Measurements from ENCODE around the gene CHRM5. TPM values are rescaled to one million over a fixed set of nuclear protein-coding genes. Genes with fewer than 3 reads are reported as not detected.

CHRM5 gene
- total RNA-seq, 2 experiments from 2014 or later: not detected

DNA sequence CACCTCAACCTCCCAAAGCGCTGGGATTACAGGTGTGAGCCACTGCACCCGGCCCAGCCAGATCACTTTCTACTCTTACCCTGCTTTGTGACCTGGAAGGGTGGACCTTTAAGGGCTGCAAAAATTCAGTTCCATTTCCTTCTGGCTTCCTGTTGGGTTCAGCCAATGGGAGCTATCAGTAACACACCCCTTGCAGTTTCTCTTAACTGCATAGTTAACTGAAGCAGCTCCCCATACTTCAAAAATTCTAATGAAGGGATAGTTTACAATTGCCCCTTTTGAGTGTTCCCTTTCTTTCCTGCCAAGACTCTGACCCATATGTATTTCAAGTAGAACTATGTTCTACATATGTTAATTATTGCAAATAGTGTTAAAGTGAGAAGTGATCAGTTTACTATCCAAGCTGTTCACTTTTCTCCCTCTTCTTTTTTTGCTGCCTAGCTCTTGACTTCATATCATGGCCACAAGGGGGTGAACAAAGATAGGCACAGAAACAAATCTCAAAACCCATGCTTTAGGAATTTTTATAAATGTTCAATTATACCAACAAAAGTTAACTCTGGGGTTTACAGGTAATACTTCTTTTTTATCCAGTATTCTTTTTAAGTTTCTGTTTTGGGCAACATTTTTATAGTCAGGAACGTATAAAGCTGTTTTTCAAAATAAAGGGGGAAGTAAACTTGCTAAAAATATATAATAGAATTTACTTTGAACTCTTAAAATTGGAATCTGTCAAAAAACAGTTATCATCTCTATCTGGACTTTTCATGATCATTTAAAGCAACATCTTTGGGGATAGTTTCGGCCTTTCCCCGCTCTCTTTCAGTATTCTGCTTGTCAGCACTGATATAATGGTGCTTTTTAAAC is 141.7 kb downstream of the CHRM5 start:
- no peak overlapping the region for H3K4me3 Mint-ChIP-seq
- H3K36me3 Mint-ChIP-seq: peaks cover 2% of the 10 kb centered on the region
- peaks cover 5% of the 10 kb centered on the region for H3K27me3 Mint-ChIP-seq
- DNase-seq: no peak
- no peak overlapping the region for H3K27ac Mint-ChIP-seq
- H3K4me1 Mint-ChIP-seq (ENCODE audit: low read depth): no peaks in the 10 kb centered on the region
- POLR2A ChIA-PET: interaction anchor here (1.0 to 1.7 kb wide), 3 partner anchors 8 to 258 kb away, joined by 3 to 4 read pairs (median 3); partner anchors contain the start of genes EMC7, KATNBL1 and PGBD4
- intact Hi-C loops (cut with micrococcal nuclease): loop anchor here (1.0 kb wide), 2 partner anchors 100 to 478 kb away; partner anchors contain the start of gene KATNBL1
- H3K9me3 Mint-ChIP-seq: peaks cover 2% of the 10 kb centered on the region
- CTCF ChIA-PET: interaction anchor here (0.8 to 6.5 kb wide), 17 partner anchors 8 to 477 kb away, joined by 3 to 98 read pairs (median 4); partner anchors contain the start of genes EMC4, EMC7, KATNBL1 and LPCAT4

DNA sequence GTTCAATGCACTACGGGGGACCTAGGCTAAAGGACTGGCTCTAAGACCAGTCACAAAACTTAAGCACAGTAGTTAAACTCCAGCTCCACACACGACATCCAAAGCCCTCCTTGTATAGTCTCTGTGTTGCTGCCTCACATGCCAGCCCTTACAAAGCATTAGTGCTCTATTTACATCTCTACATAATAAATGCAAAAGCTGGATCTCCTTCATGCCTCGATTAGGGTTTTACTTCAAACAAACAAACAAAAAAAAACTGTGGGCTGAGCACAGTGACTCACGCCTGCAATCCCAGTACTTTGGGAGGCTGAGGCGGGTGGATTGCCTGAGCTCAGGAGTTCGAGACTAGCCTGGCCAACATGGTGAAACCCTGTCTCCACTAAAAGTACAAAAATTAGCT is 143.2 kb downstream of the CHRM5 start:
- Mint-ChIP-seq H3K4me1 (ENCODE audit: low read depth) (no peaks in the 10 kb centered on the region), H3K9me3 (no peaks in the 10 kb centered on the region), H3K4me3 (no peak overlapping the region), H3K36me3 (no peaks in the 10 kb centered on the region), H3K27ac (no peak overlapping the region), H3K27me3 (peaks cover 5% of the 10 kb centered on the region)
- ChIA-PET POLR2A (interaction anchor here (0.7 kb wide), 1 partner anchor 8 kb away, joined by 4 read pairs; no protein-coding TSS in a partner anchor), CTCF (interaction anchor here (0.7 to 6.5 kb wide), 3 partner anchors 86 to 476 kb away, joined by 3 to 98 read pairs (median 14); partner anchors contain the start of gene KATNBL1)
- intact Hi-C loops (cut with micrococcal nuclease): no loop called here
- no peak for DNase-seq

DNA sequence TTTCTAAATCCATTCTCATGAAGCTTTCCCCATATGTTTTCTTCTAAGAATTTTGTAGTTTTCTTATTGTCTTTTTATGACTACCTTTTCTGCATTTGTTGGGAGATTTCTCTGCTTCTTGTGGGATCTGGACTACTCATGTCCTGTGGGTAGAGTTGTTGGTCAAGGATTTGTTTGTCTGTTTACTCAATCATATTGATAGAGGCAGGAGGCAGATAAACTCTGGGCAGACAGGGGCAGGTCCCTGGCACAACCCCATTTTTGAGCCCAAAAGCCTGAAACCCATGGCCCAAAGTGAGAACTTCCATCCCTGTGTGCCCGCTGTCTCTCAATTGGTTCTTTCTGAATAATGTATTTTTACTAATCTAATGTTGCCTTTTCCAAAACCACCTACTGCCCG is 145.9 kb downstream of the CHRM5 start:
- H3K4me1 Mint-ChIP-seq (ENCODE audit: low read depth): no peaks in the 10 kb centered on the region
- ChIA-PET POLR2A (no interaction called here), CTCF (no interaction called here)
- peaks cover 13% of the 10 kb centered on the region for H3K27me3 Mint-ChIP-seq
- no peaks in the 10 kb centered on the region for H3K9me3 Mint-ChIP-seq
- no peak for DNase-seq
- H3K4me3 Mint-ChIP-seq: no peak overlapping the region
- intact Hi-C loops (cut with micrococcal nuclease): no loop called here
- no peaks in the 10 kb centered on the region for H3K36me3 Mint-ChIP-seq
- H3K27ac Mint-ChIP-seq: no peak overlapping the region

DNA sequence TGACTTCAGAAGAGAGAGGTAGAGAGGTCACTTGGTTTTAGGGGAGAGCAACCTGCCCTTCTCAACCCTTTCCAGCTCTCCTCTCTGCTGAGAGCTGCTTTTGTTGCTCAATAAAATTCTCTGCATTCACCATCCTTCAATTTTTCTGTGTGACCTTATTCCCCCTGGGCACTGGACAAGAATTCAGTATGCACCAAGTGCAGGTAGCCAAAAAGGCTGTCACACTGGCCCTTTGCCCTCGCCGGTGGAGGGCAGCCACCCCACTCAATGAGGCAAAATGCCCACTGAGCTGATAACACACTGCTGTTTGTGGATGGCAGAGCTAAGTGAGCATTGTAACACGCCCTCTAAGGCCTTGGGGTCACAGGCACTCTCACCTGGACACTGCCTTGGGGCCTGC is 146.4 kb downstream of the CHRM5 start:
- intact Hi-C loops (cut with micrococcal nuclease): no loop called here
- H3K9me3 Mint-ChIP-seq: no peaks in the 10 kb centered on the region
- CTCF ChIA-PET: no interaction called here
- peaks cover 13% of the 10 kb centered on the region for H3K27me3 Mint-ChIP-seq
- H3K27ac Mint-ChIP-seq: no peak overlapping the region
- H3K36me3 Mint-ChIP-seq: no peaks in the 10 kb centered on the region
- POLR2A ChIA-PET: no interaction called here
- H3K4me3 Mint-ChIP-seq: no peak overlapping the region
- H3K4me1 Mint-ChIP-seq (ENCODE audit: low read depth): no peaks in the 10 kb centered on the region
- no peak for DNase-seq

DNA sequence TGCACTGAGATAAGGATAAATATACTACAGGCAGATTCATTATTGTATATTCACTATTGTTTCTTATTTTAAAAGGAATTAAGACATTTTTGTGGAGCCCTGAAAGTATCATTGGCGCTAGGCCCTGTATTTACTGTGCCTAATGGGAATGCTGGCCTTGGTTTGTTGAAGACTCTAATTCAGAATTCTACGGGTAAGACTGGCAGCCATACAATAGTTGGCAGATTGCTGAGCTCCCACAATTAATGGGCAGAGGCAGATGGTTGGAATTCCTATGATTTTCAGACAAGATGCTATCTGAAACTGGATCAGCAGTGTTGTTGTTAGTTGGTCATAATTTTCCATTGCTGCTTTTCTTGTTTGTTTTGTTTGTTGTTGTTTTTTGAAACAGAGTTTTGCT is 148.3 kb downstream of the CHRM5 start:
- Mint-ChIP-seq H3K4me3 (no peak overlapping the region), H3K9me3 (no peaks in the 10 kb centered on the region), H3K4me1 (ENCODE audit: low read depth) (no peaks in the 10 kb centered on the region), H3K27ac (no peak overlapping the region), H3K27me3 (peaks cover 20% of the 10 kb centered on the region), H3K36me3 (no peaks in the 10 kb centered on the region)
- intact Hi-C loops (cut with micrococcal nuclease): no loop called here
- DNase-seq: no peak
- CTCF ChIA-PET: interaction anchor here (0.6 kb wide), 1 partner anchor 380 kb away, joined by 3 read pairs; no protein-coding TSS in a partner anchor
- POLR2A ChIA-PET: no interaction called here

Other genes starting within 250 kb of the CHRM5 start
- 10 to 100 TPM; 13.1 to 13.4 TPM for gene AVEN, start 70.7 kb downstream of the CHRM5 start, total RNA-seq
- gene EMC7, start 133.4 kb downstream of the CHRM5 start, total RNA-seq: 10 to 100 TPM; 62.7 to 68.4 TPM
- 1 to 10 TPM; 2.0 to 2.3 TPM for gene PGBD4, start 133.6 kb downstream of the CHRM5 start, total RNA-seq
- 10 to 100 TPM; 44.7 to 56.7 TPM for gene KATNBL1, start 241.6 kb downstream of the CHRM5 start, total RNA-seq

Data from activated CD4-positive, alpha-beta memory T cell treated with anti-CD3 and anti-CD28 coated beads for 36 hours (primary cell).